NCI-H2196 treated with DMSO at 0.1 percent for 48 hours (cell line): ENCODE measurements around the gene TXNDC2.

Source experiments
- DNase-seq: peaks from one replicate; lab custom pipeline; 2025; ENCODE audit not compliant: unreplicated experiment; lab: John Stamatoyannopoulos, UW

TXNDC2 gene

DNA sequence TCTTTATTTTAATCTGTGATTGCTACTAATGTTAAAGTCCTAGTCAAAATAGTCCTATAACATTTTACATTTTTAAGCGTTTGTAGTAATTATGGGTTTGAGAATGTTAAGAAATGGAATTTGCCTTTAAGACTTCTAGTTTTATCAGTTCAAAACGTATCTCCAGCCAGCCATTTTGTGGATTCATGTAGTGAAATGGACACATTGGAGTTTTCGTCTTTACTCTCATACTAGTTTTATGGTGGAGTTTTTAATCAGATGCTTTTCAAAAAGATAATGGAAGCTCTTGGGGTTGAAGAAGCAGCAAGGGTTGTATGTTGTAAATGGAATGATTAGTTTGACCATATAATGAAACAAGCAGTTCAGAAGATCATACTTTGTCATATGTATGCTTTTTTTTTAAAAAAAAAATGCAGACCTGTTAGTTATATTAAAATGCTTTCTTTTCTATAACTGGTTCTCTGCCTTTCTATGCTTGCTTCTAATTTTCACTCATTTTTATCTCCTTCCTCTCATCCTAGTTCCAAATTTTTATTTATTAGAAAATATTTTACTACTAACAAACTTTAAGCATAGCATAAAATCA lies 44.6 kb downstream of the TXNDC2 start:
- no peak for DNase-seq

DNA sequence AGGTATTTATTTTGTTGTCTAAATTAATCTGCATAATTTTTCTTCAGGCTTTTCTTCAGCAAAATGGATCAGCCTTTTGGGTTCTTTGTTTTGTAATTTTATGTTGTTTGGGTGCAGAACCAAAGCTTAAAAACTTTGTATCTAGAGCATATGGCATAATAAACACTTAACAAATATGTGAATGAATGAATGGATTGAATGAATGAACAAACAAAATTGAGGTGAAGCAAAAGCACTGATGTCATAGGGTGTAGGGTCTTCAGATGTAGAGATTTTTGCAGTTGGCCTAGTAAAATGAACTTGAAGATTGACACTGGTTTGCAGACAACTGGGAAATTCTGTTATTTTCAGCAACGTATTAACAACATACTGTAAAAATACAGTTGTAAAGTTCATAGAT lies 45.4 kb downstream of the TXNDC2 start:
- DNase-seq, result no peak

DNA sequence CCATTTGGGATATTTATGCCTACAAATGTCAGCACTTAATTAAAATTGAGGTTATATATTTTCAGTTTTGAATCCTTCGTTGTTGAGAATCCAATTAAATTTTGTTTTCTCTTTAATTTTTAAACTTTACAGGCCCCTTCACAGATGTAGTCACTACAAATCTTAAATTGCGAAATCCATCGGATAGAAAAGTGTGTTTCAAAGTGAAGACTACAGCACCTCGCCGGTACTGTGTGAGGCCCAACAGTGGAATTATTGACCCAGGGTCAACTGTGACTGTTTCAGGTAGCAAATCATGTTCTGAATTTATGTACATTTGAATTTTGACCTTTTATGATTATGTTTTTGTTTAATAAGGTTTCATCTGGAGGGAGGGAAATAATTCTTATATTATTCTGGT lies 45.9 kb downstream of the TXNDC2 start:
- no peak for DNase-seq

DNA sequence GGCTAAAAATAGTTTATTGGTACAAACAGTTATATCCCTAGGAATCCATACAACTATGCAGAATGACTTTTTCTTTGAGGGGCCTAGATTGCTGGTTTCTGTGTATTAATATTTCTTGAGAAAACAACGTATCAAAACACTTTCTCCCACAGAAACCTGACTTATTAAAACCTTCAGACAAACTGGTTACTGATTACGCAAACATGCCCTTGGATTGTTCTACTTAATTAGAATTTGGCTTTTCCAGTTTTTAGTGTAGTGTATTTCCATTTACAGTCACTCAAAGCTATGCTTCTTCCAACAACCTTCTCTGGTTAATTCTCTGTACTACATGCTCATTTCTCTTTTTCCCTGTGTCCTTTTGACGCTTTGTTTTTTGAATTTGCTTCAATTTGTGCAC lies 48.1 kb downstream of the TXNDC2 start:
- DNase-seq, result no peak

DNA sequence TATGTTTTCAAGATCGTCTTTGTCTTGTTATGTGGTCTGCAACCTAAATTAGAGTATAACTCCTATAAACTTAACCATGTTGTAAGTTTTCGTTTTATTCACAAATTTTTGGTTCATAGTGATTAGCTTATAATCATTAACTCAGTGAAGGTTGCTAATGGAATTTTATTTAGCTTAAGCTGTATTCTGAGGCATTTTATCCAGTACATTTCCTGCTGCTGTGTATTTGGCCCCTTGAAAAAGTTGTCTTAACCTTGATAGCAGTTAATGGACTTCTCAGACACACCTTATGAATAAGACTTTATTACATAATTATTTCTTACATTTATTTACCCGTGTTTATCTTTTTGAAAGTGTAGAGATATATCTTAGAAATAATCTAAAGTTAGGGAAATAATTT lies 48.5 kb downstream of the TXNDC2 start:
- DNase-seq, result no peak
